GM21717 (cell line): ENCODE data around the gene CCNL2.
"Not testable (repeated sequence)": the region's sequence is repeated elsewhere in the genome, so short reads cannot be mapped to it uniquely, and the experiment has no call there.

Source experiments
- ATAC-seq: cut with Tn5 transposase; IDR thresholded peaks from one replicate; pipeline ENCODE4 v1.9.1; 2021; ENCODE audit warnings: mild to moderate bottlenecking, moderate library complexity; ENCODE audit not compliant: unreplicated experiment

Gene CCNL2

DNA sequence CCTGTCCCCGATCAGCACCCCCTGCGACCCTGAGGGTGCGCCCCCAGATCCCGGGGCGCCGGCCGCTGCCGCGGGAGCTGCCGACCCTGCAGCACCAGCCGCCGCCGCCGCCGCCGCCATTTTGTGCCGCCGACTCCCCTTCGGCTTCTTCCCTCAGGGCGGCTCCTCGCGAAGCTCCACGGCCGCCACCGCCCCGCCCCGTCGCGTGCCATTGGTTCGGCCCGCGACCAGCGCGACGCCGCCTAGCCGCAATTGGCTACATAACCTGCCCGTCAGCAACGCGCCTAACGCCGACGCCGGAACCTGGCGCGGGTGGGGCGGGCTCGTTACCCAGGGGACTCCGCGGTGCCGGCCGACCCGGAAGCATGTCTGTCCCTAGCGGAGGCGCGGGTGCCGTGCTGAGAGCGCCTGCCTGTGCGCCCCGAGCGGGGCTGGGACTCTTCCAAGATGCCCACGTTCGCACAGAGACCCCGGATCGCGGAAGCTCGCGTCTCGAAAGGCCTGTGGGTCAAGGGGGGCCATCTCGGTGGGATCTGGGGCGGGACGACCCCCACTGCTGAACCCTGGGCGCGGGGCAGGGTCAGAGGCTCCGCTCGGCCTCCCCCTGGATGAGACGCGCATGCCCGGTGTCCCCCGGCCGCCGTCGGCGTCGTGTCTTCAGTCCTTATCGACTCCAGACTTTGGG, at the start of gene CCNL2:
Gene CCNL2 (minus strand): TSS at position 149 of the 685 bp plus-strand sequence. CDS start 29 bp downstream, at position 120.
- ATAC-seq: peak; percentile 88

DNA sequence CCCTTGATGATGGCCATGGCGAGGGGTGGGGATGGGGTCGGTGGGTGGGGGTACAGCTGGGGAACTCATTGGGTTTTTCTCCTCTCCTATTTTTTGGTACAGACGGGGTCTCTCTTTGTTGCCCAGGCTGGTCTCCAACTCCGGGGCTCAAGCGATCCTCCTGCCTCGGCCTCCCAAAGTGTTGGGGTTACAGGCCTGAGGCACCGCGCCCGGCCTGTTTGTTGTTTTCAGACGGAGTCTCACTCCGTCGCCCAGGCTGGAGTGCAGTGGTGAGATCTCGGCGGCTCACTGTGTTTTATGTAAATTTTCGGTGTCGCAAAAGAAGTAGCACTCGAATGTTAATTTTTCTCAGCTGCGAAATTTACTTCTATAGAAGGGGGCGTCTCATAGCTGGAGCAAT, 47.5 kb upstream of the CCNL2 start:
- ATAC-seq: not testable (repeated sequence)

DNA sequence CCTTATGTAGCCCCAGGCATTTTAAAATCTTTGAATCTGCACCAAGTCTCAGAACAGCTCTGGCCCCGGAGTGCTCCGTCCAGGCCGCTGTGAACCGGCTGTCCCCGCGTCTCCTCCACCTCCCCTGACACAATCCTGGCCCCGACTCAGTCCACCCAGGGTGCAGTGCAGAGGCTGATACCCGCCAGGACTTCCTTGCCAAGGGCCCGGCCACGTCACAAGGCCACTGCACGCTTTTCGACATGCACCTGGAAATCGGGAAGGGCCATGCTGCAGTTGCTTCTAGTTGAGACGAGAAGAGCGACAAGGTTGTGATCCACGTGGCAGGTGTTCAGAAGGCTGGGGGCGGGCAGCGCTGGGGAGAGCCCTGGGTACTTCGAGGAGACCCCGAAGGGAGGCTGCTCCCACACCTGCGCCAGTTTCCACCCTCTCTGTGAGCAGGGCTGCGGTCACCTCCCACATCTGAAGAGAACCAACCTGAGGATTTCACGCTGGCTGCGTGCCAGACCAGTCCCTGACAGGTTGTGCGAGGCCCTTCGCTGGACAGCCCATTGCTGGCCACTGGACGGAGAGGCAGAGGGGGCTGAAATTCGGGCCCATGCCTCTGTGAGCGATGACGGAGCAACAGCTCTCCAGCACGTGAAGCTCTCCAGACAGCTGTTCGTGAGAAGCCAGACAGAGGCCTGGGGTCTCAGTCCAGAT, 43.1 kb upstream of the CCNL2 start:
- ATAC-seq: no peak

- no peak for ATAC-seq
Observed at GRCh38 chr1:1441002-1441888, 42.1 kb upstream of the CCNL2 start.

DNA sequence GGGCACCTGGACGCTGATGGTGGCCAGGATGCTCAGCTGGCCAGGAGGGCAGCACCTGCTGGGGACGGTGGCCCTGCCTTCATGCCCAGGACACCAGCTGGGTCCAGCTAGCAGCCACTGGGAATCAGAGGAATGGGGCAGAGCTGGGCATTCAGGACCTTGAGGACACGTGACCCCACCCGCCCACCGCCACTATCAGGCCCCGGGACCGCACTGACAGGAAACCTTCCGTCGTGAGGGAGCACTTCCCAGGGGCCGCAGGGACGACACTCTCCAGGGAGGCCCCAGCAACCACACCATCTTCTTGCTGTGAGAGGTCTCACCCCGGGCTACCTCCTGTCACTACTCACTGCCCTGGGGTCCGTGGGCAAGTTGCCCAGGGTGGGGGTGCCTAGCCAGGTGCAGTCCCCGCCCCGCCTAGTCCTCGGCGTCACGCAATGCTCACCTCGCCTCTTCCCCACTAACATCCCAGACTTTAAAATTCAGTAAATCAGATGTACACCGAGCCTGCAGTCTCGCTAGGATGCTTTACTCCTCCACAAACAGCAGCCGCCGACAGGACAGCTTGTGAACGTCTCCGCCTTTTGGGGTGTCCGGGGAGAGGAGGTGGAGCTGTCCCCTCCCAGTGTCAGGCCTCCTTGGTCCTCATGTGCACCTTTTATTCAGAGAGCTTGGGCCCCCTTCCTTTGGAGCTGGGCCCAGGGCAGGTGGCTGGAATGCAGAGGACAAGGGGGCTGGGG, 41.3 kb upstream of the CCNL2 start:
- no peak for ATAC-seq

GRCh38 chr1:1439546-1440261, 40.6 kb upstream of the CCNL2 start:
- no peak for ATAC-seq

DNA sequence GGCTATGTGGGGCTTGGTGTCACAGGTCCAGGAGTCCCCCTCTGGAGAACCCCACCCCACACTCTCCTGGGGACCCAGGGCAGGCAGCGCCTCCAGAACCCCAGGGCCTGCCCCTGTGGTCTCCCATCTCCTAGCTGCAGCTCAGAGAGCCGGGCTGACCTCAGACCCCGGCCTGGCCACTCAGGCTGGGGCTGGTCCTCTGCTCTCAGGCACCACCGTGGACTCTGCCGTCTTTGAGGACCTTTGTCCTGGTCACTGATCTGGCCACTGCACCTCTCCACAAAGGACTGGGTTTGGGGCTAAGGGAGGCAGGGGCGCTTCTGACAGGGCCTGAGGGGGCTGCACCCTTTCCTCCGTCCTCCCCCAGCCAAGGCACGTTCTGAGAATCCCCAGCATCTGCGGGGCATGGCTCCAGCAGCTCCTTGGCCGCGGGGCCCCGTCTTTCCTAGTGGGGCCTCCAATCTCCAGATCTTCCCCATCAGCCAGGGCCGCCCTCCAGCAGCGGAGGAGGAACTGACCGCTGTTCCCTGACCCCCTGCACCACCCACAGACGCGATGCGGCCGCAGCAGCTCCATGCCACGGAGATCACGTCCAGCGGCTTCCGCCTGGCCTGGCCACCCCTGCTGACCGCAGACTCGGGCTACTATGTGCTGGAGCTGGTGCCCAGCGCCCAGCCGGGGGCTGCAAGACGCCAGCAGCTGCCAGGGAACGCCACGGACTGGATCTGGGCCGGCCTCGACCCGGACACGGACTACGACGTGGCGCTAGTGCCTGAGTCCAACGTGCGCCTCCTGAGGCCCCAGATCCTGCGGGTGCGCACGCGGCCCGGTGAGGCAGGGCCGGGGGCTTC, 39.6 kb upstream of the CCNL2 start:
- ATAC-seq: no peak

- ATAC-seq: no peak
Observed at GRCh38 chr1:1437904-1438376, 38.8 kb upstream of the CCNL2 start.

DNA sequence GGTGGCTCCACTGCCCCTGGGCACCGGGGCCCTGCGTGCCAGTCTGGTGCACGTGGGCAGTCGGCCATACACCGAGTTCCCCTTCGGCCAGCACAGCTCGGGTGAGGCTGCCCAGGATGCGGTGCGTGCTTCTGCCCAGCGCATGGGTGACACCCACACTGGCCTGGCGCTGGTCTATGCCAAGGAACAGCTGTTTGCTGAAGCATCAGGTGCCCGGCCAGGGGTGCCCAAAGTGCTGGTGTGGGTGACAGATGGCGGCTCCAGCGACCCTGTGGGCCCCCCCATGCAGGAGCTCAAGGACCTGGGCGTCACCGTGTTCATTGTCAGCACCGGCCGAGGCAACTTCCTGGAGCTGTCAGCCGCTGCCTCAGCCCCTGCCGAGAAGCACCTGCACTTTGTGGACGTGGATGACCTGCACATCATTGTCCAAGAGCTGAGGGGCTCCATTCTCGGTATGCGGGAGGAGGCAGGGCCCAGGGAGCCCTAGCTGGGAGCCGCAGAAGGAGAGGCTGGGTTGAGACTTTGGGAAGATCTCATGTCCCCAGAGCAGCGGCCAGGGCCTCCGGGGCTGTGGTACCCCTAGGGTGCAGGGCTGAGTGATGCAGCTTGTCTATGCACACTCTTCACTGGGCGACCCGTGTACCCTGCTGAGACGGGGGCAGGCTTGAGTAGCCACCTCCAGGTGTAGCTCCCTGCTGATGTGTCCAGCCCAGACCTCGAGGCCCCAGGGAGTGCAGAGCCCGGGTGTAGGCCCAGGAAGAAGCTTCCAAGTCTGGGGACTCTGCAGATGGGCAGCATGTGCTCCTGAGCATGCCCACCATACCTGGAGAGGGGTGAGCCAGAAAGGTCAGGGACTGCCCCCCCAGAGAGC, 38.1 kb upstream of the CCNL2 start:
- ATAC-seq: no peak

DNA sequence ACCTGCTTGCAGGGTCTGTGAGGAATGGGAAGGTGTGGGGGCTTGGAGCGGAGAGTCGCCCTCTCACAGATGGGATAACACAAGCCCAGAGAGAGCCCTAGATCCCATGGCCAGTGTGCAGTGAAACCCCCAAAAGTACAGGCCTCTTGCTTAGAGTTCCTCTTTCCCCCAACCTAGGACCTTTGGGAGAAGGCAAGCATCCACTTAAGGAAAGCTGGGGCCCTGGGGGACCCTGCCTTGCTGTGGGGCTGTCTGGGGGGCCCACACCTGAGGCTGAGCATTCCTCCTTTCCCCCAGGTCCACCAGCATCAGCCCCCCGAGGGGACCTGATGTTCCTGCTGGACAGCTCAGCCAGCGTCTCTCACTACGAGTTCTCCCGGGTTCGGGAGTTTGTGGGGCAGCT, 37.5 kb upstream of the CCNL2 start:
- ATAC-seq: no peak

GRCh38 chr1:1435911-1436629, 36.9 kb upstream of the CCNL2 start:
- no peak for ATAC-seq

- ATAC-seq: no peak
Observed at GRCh38 chr1:1435106-1435903, 36.2 kb upstream of the CCNL2 start, which contains the start of gene VWA1. Gene VWA1, plus strand, starts transcription at chr1:1435690. Its CDS starts 59 bp downstream, at chr1:1435749.

DNA sequence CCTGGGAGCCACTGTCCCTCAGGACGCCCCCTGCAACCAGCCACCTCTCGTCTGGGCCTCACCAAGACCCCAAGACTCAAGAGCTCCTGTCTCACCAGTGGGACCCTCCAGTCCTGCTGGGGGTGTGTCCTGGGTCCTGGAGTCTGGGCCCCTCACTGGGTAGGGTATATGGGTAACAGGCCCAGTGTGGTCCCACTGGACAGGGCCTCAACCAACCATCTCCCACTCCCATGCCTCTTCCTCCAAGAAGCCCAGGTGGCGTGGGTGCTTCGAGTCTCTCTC, 35.6 kb upstream of the CCNL2 start:
- no peak for ATAC-seq

GRCh38 chr1:1434131-1434823, 35.1 kb upstream of the CCNL2 start:
- no peak for ATAC-seq

DNA sequence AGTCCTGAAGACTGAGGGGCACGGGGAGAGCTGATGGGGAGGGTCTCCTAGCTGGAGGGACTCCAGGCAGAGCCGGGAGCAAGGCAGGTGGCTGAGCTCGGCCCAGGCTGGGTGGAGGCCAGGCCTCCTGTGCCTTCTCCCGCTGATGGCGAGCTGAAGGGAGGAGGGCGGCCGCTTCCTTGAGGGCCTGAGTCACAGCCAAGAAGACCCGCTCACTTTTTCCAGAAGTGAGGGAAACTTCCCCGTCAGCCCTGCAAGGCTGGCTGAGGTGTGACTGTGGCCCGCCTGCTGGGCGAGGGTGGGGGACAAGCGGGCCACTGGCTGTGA, 34.6 kb upstream of the CCNL2 start:
- ATAC-seq: no peak
